ENCODE data around the gene DPP10. TPM values are rescaled to one million over a fixed set of nuclear protein-coding genes. Genes with fewer than 3 reads are reported as not detected.

Gene DPP10
- total and polyA plus RNA-seq, 10 of the 15 experiments (the other 5 are each of a cell fraction or from before 2014, with no cell fraction given): not detected

GRCh38 chr2:115294999-115295398 lies 852.6 kb downstream of the DPP10 start:
- Histone ChIP-seq H3K4me1 (ENCODE audit: control insufficient read depth, insufficient read depth, low read length) (no peaks in the 10 kb centered on the region), H3K4me2 (ENCODE audit: control insufficient read depth, insufficient read depth) (no peak overlapping the region), H3K9me3 (replicated peaks; ENCODE audit: control insufficient read depth, insufficient read depth, low read length) (no peaks in the 10 kb centered on the region), H3K9ac (ENCODE audit: control insufficient read depth, insufficient read depth, low read length) (no peak overlapping the region), H3K27me3 (replicated peaks in 1 of 2; ENCODE audit: control insufficient read depth in 2 of 2, insufficient read depth in 2 of 2, low read length in 1 of 2) (no peaks in the 10 kb centered on the region), H3K4me3 (no peak overlapping the region), H3K27ac (ENCODE audit: control insufficient read depth, insufficient read depth) (no peak overlapping the region), H4K20me1 (ENCODE audit: control insufficient read depth, insufficient read depth) (no peaks in the 10 kb centered on the region), H3K79me2 (ENCODE audit: control insufficient read depth, insufficient read depth, low read length) (no peaks in the 10 kb centered on the region), H2AFZ (ENCODE audit: control insufficient read depth, low read depth, low read length) (no peak overlapping the region), H3K36me3 (ENCODE audit: control insufficient read depth in 2 of 2, insufficient read depth in 2 of 2, low read length in 1 of 2) (no peaks in the 10 kb centered on the region)
- no peak for TF ChIP-seq MYB (IDR thresholded peaks at IDR 0.05; ENCODE audit: borderline replicate concordance, low read depth, low read length)
- TF ChIP-seq SPI1 (IDR thresholded peaks at IDR 0.05; ENCODE audit: borderline replicate concordance, insufficient read depth, low read depth, low read length): no peak
- no peak for TF ChIP-seq PKNOX1 (IDR thresholded peaks at IDR 0.05)
- no peak for TF ChIP-seq YBX1 (IDR thresholded peaks at IDR 0.05)
- no peak for TF ChIP-seq ZNF217 (IDR thresholded peaks at IDR 0.05)
- TF ChIP-seq ASH2L (IDR thresholded peaks at IDR 0.05; ENCODE audit: borderline replicate concordance, low read depth): no peak
- TF ChIP-seq, protein P1, sequence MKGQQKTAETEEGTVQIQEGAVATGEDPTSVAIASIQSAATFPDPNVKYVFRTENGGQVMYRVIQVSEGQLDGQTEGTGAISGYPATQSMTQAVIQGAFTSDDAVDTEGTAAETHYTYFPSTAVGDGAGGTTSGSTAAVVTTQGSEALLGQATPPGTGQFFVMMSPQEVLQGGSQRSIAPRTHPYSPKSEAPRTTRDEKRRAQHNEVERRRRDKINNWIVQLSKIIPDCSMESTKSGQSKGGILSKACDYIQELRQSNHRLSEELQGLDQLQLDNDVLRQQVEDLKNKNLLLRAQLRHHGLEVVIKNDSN (IDR thresholded peaks at IDR 0.05; ENCODE audit: borderline replicate concordance, extremely low read length, insufficient read depth, low read depth, low read length): no peak
- ChIA-PET RAD21 (ENCODE audit: unreplicated experiment) (no interaction called here), POLR2A (no interaction called here), CTCF (no interaction called here), SMC1A (ENCODE audit: uncharacterized antibody, unreplicated experiment) (no interaction called here)
- ATAC-seq: no peak
- intact Hi-C loops (cut with micrococcal nuclease; ENCODE audit: unreplicated experiment): no loop called here
- in situ Hi-C loops (cut with MboI): no loop called here
- no peak for DNase-seq (ENCODE audit: low read depth, low spot score)
- FAIRE-seq: no peak
- 0% methylated on average over 5 of the region's 5 CpGs for WGBS (ENCODE audit: insufficient coverage, insufficient replicate concordance, low lambda C conversion rate, missing lambda C conversion rate)
- BruUV-seq (replicated peaks): no TSS peak

All from GM12878 (cell line).